Measurements from ENCODE around the gene RAB44.

The RAB44 gene

GRCh38 chr6:36754582-36755434, 57.2 kb downstream of the RAB44 start:
- DNase-seq, result no peak

GRCh38 chr6:36755435-36756348, 58.1 kb downstream of the RAB44 start:
- DNase-seq, result peak; percentile 57

GRCh38 chr6:36756786-36757185, 59.2 kb downstream of the RAB44 start:
- DNase-seq, result no peak

GRCh38 chr6:36757206-36757605, 59.6 kb downstream of the RAB44 start:
- DNase-seq, result no peak

- DNase-seq, result no peak
These were observed 60.4 kb downstream of the RAB44 start for GRCh38 chr6:36757943-36758508.

- no peak for DNase-seq
These were observed 61.0 kb downstream of the RAB44 start for GRCh38 chr6:36758516-36759147.

GRCh38 chr6:36759148-36759759, 61.6 kb downstream of the RAB44 start:
- peak; percentile 51 for DNase-seq

GRCh38 chr6:36760685-36761435, 63.2 kb downstream of the RAB44 start:
- DNase-seq, result no peak

GRCh38 chr6:36762123-36762522, 64.5 kb downstream of the RAB44 start:
- no peak for DNase-seq

GRCh38 chr6:36765190-36765589, 67.6 kb downstream of the RAB44 start:
- no peak for DNase-seq

GRCh38 chr6:36765594-36766398, 68.2 kb downstream of the RAB44 start:
- DNase-seq, result peak; percentile 76

GRCh38 chr6:36766399-36766945, 68.8 kb downstream of the RAB44 start:
- DNase-seq, result no peak

GRCh38 chr6:36769183-36769675, 71.6 kb downstream of the RAB44 start:
- no peak for DNase-seq

- no peak for DNase-seq
These were observed 72.3 kb downstream of the RAB44 start for GRCh38 chr6:36769676-36770499.

GRCh38 chr6:36771145-36771544, 73.5 kb downstream of the RAB44 start:
- no peak for DNase-seq

- no peak for DNase-seq
These were observed 74.8 kb downstream of the RAB44 start for GRCh38 chr6:36772397-36772796.

GRCh38 chr6:36774331-36774730, 76.7 kb downstream of the RAB44 start:
- no peak for DNase-seq

- DNase-seq, result no peak
These were observed 78.5 kb downstream of the RAB44 start for GRCh38 chr6:36776167-36776566.

- peak; percentile 15 for DNase-seq
These were observed 80.2 kb downstream of the RAB44 start for GRCh38 chr6:36777801-36778200.

Data from GDM1 (cell line).